T-helper 1 cell treated with Interleukin-12 subunit alpha and Interleukin-12 subunit beta and Interleukin-4 antibody, amounts not matched to agents 30 μg/mL and 1 μg/mL, for 36 hours (primary cell): ENCODE measurements around the gene NFIX.

Experiments used
- H3K27ac Mint-ChIP-seq: one replicate; pipeline ENCODE4 v1.8.0; 2021; ENCODE audit warnings: mild to moderate bottlenecking, mixed read lengths
- H3K27me3 Mint-ChIP-seq: one replicate; pipeline ENCODE4 v1.8.0; 2021; ENCODE audit warnings: low read depth, mixed read lengths
- H3K36me3 Mint-ChIP-seq: one replicate; pipeline ENCODE4 v1.8.0; 2021; ENCODE audit warnings: low read depth, mixed read lengths
- H3K4me1 Mint-ChIP-seq: one replicate; pipeline ENCODE4 v1.8.0; 2021; ENCODE audit warnings: low read depth, mixed read lengths
- H3K4me3 Mint-ChIP-seq: one replicate; pipeline ENCODE4 v1.8.0; 2021; ENCODE audit warnings: mild to moderate bottlenecking, moderate library complexity, mixed read lengths
- H3K9me3 Mint-ChIP-seq: one replicate; pipeline ENCODE4 v1.8.0; 2021; ENCODE audit warnings: mixed read lengths

The NFIX gene

DNA sequence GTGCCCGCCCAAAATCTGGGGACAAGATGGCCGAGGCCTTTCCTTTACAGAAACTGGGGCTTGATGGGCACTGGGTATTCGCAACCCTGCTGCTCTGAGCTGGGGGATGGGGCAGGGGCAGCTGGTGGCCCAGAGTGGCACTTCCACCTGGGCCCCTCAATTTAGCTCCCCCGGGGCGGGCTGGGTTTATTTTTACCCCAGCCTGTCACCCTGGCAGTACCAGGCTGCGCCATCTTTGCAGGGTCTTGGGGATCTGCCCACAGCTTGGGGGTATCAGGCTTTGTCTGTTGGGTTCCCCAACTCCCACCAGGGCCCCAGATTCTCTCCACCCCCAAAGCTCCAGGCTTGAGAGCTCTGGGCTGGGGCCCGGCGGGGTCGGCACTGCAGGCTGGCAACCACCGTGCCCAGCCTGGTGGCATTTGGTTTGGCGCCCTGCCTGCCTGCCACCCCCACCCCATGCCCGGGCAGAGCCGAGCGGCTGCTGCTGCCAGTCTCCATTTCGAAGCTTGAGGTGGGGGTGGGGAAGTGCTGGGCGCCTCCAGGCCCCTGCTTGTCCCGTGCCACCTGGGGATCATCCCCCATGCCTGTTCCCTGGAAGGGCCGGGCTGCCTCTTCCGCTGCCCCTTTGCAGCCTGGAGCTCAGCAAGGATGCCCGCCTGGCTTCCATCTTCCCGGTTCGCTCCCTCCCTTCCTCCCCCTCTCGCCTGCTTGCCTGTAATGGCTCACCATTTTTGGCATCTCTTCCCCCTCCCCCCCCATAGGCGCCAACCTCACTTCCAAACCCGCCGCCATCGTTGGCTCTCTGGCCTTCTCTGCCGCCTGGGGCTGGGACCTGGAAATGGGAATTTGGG lies 11.4 kb downstream of the NFIX start:
- Mint-ChIP-seq H3K27ac (no peak overlapping the region), H3K4me1 (no peaks in the 10 kb centered on the region), H3K36me3 (no peaks in the 10 kb centered on the region), H3K27me3 (peaks cover 33% of the 10 kb centered on the region), H3K9me3 (no peaks in the 10 kb centered on the region), H3K4me3 (no peak overlapping the region)

DNA sequence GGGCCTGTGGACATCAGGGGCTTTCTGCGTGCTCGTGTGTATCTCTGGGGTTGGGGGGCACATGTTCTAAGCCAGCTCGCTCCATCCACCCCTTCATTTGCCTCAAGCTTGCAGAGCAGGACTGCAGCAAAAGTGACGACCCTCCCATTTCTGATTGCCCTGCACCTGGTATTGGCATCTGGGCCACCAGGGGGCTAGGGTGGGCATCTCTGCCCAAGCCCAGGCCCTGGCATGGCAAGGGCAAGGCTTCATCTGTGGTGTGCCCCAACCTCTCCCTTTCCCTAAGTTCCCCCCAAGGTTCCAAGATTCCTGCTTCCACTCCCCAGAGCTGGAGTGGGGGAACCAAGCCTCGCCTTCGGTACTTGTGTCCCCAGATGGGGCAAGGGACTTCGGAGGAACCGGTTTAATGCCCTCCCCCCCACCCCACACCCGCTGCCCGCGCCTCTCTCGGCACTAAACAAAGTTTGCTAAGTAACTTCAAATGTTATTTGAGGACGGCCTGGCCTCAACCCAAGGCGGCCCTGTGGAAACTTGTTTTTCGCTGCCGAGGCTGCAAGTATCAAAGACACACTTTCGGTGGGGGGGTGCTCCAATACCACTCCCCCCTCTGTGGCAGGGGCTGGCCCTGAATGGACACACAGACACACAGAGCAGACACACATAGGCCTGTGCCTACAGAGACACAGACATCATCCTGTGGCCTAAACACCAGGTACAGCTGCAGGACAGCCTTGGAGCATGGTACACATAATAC lies 12.2 kb downstream of the NFIX start:
- no peaks in the 10 kb centered on the region for H3K36me3 Mint-ChIP-seq
- H3K4me3 Mint-ChIP-seq, result no peak overlapping the region
- H3K27ac Mint-ChIP-seq, result no peak overlapping the region
- H3K27me3 Mint-ChIP-seq, result peaks cover 38% of the 10 kb centered on the region
- no peaks in the 10 kb centered on the region for H3K9me3 Mint-ChIP-seq
- H3K4me1 Mint-ChIP-seq, result peaks cover under 1% of the 10 kb centered on the region

DNA sequence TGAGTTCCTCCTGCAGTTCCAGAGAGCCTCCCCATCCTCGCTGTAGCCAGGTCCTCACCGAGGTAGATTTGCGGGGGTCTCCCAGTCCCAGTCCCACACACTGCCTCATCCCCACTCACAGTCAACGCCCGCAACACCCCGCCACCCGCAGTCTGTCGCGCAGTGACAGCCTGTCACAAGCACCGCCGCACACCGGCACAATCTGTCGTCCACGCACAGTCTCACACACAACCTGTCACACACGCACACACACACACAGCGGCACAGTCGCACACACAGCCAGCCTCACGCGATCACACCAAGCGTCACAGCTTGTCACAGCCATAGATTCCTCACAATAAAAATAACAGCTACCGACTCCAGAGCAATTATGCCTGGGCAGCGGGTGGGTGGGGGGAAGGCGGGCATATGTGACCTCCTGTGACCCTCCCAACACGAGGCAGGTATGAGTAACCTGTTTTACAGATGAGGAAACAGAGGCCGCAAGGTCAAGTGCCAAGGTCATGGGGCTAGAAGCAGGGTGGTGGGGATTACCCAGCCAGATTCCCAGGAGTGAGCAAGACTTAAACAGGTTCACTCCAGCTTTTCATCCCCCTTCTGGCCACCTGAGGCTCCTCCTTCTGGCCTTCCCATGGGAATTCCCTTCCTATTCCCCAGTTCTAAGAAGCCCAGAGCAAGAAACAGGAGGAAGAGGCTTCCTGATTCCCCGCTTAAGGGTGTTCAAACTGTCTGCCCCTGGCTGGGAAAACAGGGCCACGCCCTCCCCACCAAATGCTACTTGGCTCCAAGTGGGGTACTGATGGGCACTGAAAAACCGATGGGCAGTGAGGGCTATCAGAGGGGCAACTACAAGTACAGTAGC lies 13.9 kb downstream of the NFIX start:
- no peaks in the 10 kb centered on the region for H3K9me3 Mint-ChIP-seq
- peaks cover 53% of the 10 kb centered on the region for H3K27me3 Mint-ChIP-seq
- no peak overlapping the region for H3K4me3 Mint-ChIP-seq
- peaks cover 6% of the 10 kb centered on the region for H3K36me3 Mint-ChIP-seq
- H3K4me1 Mint-ChIP-seq, result peaks cover 13% of the 10 kb centered on the region
- H3K27ac Mint-ChIP-seq, result no peak overlapping the region

DNA sequence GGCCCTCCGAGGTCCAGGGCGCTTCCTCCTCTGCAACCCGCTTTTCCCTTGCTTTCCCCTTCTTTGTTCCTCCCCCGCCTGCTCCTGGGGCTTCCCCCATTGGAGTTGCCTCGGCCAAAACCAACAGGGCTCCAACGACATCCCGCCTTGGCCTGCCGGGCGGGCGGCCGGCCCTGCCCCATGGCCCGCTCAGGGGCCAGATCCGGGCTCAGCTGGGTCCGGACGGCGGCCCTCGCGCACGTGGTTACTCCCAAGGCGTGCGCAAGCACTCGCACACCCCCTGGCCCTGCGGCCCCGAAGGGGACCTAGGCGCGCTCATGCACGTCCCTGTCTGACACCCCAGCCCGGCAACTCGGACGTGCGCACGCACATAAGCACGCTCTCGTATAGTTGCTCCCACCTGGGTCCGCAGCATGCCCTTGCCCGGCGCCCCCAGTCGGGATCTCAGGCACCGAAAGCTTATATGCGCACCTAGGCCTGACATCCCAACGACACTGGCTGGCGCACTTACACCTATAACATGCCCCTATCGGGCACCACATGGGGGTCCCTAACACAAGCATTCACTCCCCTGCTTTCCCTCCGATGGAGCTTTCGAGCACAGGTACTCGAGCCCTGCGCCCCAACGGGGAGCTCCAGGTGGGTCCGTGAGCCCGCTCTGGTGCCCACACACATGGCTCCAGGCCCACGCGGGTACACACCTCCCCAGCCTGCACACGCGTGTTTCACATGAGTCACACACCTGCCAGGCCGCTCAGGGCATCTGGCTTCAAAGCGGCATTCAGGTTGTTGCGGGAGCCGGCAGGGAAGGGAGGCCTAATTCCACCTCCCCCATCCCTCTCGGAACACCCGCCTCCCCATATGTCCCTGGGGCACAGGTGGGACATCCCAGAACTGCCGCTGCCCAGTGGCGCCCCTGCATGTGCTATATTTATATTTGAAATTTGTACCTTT lies 15.0 kb downstream of the NFIX start:
- no peaks in the 10 kb centered on the region for H3K9me3 Mint-ChIP-seq
- H3K4me1 Mint-ChIP-seq, result peaks cover 13% of the 10 kb centered on the region
- H3K27me3 Mint-ChIP-seq, result peaks cover 62% of the 10 kb centered on the region
- H3K36me3 Mint-ChIP-seq, result peaks cover 6% of the 10 kb centered on the region
- H3K4me3 Mint-ChIP-seq, result no peak overlapping the region
- H3K27ac Mint-ChIP-seq, result no peak overlapping the region

DNA sequence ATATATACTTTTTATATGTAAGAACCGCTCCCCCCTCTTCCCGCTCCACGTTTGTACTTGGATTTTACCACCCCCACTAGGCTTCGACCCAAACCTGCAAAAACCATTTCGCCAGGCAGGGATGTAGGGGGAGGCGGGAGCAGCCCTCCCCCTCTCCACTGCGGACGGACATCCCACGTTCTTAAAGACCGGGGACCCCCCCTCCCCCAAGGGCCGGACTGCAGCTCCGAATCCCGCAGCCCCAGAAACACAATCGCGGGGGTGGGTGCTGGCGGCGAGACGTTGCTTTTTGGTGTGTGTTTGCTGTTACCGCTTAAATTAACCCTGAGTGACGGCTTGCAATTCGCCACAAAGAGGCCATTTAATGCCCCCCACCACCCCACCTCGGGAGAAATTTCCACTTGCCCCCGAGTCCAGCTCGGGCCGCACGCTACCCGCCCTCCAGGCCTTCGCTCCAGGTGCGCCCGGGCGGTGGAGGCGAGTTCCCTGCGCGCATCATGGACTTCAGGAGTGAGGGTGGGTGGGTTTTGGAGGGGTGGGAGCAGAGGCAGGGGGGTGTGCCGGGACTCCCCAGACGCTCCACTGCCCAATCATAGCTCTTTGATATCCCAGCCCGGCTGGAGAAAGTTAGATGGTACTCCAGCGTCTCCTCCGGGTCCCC lies 15.8 kb downstream of the NFIX start:
- no peak overlapping the region for H3K27ac Mint-ChIP-seq
- H3K9me3 Mint-ChIP-seq, result no peaks in the 10 kb centered on the region
- H3K36me3 Mint-ChIP-seq, result peaks cover 6% of the 10 kb centered on the region
- peaks cover 13% of the 10 kb centered on the region for H3K4me1 Mint-ChIP-seq
- peaks cover 66% of the 10 kb centered on the region for H3K27me3 Mint-ChIP-seq
- no peak overlapping the region for H3K4me3 Mint-ChIP-seq

DNA sequence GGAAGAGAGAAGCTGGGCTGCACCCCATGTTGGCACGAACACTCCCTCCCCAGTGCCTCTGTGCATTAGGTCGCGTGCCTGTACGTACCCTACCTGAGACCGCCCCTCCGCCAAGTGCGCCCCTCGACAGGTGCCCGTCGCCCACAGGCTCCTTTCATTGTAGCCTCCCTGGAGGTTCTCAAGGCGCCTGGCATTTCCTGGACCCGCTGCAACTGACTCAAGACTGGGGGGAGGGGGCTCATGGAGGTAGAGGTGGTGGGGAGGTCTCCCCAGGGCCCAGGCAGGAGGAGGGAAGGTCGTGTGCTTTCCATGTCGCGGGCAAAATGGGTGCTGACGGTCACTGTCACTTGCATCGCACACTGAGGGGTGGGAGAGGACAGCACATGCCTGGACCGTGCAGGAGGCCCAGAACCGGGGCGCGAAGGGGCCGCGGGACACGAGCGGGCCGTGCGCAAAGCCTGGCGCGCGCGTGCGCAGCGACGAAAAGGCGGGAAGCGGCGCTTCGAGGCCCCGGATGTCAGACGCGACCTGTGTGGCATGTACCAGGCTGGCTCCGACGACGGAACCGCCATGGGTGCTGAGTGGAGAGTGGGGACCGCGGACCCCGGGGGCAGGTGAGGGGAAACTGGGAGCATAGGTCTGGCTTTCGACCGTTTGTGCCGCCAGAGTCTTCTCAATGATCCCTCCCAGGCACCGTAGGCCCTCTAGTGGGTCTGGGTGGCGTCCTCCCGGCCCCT lies 16.5 kb downstream of the NFIX start:
- H3K27ac Mint-ChIP-seq, result no peak overlapping the region
- peaks cover 72% of the 10 kb centered on the region for H3K27me3 Mint-ChIP-seq
- H3K36me3 Mint-ChIP-seq, result peaks cover 6% of the 10 kb centered on the region
- H3K4me1 Mint-ChIP-seq, result peaks cover 13% of the 10 kb centered on the region
- H3K9me3 Mint-ChIP-seq, result no peaks in the 10 kb centered on the region
- H3K4me3 Mint-ChIP-seq, result no peak overlapping the region

DNA sequence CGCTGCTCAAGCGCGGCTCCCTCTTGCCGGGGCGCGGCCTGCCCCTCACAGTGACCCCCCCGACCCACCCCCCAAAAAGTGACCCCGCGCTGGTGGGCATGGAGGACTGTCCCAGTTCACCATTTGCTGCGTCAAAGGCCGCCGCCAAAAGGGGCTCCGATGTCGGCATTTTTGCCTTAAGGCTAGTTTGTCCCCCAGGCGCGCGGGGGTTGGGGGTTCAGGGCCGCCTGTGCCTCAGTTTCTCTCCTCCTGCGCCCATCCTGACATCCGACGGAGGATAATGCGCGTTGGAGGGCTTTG lies 17.1 kb downstream of the NFIX start:
- Mint-ChIP-seq H3K4me3 (no peak overlapping the region), H3K27ac (no peak overlapping the region)

DNA sequence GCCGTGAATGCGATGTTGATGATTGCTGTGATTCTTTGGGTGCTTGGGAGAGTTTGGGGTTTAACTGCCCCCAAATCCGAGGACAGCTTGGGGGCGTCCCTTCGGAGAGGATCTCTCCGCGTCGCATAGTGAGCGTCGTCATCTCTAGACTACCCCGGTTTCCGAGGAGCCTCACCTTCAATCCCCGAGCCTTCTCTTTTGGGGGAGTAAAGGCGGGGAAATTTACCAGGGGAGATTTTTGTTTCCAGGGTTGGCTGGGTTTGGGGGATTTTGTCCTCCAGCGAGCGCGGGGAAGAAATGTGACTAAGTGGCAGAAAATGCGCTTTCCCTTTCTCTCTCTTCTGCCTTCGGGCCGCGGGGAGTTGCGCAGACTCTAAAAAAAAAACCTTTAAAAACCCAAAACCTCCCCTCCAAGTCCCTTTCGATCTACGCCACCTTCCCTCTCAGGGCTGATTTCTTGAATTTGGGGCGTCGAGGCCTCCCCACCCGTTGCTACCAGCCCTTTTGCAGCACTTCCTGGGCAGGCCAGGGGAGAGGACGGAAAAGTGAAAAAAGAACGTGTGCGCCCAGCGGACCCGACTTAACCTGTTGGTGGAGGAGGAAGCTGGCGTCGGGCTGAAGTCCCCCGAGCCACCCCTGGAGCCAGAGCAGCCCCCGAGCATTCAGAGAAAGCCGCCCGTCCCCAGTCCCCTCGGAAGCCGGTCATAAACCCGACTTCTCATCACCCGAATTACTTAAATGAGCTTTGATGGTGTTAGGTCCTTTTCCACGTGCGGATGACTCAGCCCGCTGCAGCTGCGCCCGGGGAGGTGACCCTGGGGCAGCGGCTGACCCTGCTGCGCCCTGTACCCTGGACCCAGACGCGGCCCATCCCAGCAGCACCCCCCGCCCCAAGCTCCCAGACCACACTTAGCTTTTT lies 17.7 kb downstream of the NFIX start:
- Mint-ChIP-seq H3K27ac (peak overlapping the region; percentile 38), H3K36me3 (peaks cover 6% of the 10 kb centered on the region), H3K27me3 (peaks cover 82% of the 10 kb centered on the region), H3K4me1 (peaks cover 13% of the 10 kb centered on the region), H3K9me3 (no peaks in the 10 kb centered on the region), H3K4me3 (peak overlapping the region; percentile 77)

More for the DNA sequence above, 17.1 kb downstream of the NFIX start:
- H3K36me3 Mint-ChIP-seq, result peaks cover 6% of the 10 kb centered on the region
- peaks cover 76% of the 10 kb centered on the region for H3K27me3 Mint-ChIP-seq
- H3K4me1 Mint-ChIP-seq, result peaks cover 13% of the 10 kb centered on the region
- no peaks in the 10 kb centered on the region for H3K9me3 Mint-ChIP-seq

DNA sequence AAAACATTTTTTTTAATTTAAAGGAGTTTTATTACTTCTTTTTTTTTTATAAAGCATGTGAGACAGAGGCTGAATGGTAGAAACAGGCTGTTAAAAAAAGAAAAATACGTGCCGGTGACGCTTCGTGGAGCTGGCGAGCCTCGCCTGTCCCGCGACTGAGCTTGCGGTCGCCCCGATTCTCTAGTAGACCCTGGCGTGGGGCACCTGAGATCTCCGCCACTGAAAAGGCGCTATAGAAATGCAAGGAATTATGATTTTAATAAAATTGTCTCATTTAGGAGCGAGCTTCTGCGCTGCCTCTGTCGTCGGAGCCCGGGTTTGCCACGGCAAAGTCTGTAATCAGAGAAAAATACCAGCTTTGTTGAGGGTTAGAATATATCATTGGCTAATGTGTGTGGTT lies 18.4 kb downstream of the NFIX start:
- Mint-ChIP-seq H3K4me3 (no peak overlapping the region), H3K4me1 (peaks cover 13% of the 10 kb centered on the region), H3K27ac (peak overlapping the region; percentile 39), H3K9me3 (no peaks in the 10 kb centered on the region), H3K27me3 (peaks cover 81% of the 10 kb centered on the region), H3K36me3 (peaks cover 6% of the 10 kb centered on the region)

DNA sequence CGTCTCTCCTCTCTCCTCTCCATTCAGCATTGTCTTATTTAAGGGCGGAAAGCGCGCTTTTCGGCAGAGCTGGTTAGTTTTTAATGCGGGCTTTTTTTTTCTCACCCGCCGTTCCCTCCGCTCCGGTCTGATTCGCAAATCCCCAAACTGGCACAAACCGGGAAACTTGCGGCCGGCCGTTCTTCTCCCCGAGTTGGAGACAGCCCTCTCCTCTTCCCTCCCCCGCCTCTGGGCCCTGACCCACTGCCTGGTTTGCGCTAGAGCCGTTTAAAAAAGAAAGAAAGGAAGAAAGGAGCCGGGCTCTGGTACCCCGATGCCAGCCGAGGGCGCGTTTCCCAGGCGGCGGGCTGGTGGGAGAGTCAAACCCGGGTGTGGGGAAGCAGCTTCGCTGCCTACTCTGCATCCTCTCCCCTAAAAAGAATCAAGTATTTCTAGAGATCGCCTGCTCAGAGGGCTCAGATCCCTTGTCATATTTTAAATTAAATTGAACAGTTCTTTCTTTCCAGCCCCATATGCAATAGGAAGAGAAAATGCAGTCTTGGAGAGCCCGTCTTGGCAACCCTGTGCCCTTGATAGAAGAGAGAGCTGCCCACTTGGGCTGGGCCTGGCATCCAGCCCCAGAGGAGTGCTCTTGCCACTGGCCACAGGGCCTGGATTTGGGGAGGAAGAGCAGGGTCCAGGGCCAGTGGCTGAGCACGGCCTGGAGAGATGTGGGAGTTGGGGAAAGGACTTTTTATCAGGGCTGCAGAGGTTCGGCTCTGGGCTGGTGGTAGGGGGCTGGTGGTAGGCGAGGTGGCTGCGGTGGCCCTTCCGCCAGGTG lies 19.0 kb downstream of the NFIX start:
- Mint-ChIP-seq H3K36me3 (peaks cover 6% of the 10 kb centered on the region), H3K4me1 (peaks cover 13% of the 10 kb centered on the region), H3K4me3 (peak overlapping the region; percentile 2), H3K27ac (peak overlapping the region; percentile 39), H3K27me3 (peaks cover 79% of the 10 kb centered on the region), H3K9me3 (no peaks in the 10 kb centered on the region)

DNA sequence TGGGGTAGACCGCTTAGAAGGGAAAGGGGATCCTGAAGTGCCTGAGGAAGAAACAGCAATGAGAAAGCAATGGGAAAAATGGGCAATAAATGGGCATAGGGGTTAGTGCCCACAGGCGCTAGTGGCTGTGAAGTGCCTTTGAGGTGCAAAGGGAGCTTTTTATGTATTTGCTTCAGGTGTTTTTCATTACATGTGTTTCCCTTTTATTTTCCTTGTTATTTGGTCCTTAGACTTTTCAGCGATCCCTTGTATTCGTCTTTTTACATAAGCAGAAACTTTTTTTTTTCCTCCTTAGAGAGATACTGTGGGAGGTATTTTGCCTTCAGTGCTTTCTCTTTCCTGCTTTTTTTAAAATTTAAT lies 19.6 kb downstream of the NFIX start:
- peaks cover 80% of the 10 kb centered on the region for H3K27me3 Mint-ChIP-seq
- no peaks in the 10 kb centered on the region for H3K9me3 Mint-ChIP-seq
- H3K4me3 Mint-ChIP-seq, result no peak overlapping the region
- peaks cover 6% of the 10 kb centered on the region for H3K36me3 Mint-ChIP-seq
- H3K27ac Mint-ChIP-seq, result peak overlapping the region; percentile 2
- H3K4me1 Mint-ChIP-seq, result peaks cover 13% of the 10 kb centered on the region
